Muscle layer of colon (tissue), 2 donors: ENCODE measurements around the gene RPL37.
"Not testable (repeated sequence)": the region's sequence is repeated elsewhere in the genome, so short reads cannot be mapped to it uniquely, and the experiment has no call there.

Experiments used
- H3K27ac ChIP-seq: one replicate; pipeline ENCODE4 v1.7.0; 2013; ENCODE audit warnings: low read depth, mild to moderate bottlenecking, low read length, moderate library complexity
- H3K27me3 ChIP-seq, 2 donors: one replicate each; pipeline ENCODE4 v1.7.0; 2013; ENCODE audit warnings: low read length in 2 of 2, mild to moderate bottlenecking in 2 of 2; ENCODE audit not compliant: insufficient read depth in 2 of 2, control insufficient read depth in 1 of 2
- H3K36me3 ChIP-seq: one replicate; pipeline ENCODE4 v1.7.0; 2013; ENCODE audit warnings: mild to moderate bottlenecking, low read length; ENCODE audit not compliant: insufficient read depth
- H3K4me1 ChIP-seq: one replicate; pipeline ENCODE4 v1.7.0; 2013; ENCODE audit warnings: mild to moderate bottlenecking, low read length; ENCODE audit not compliant: insufficient read depth
- H3K4me3 ChIP-seq, 2 donors: one replicate each; pipeline ENCODE4 v1.7.0; 2013; ENCODE audit warnings: low read length in 2 of 2, low read depth in 1 of 2, mild to moderate bottlenecking in 1 of 2, moderate library complexity in 1 of 2
- H3K9ac ChIP-seq: one replicate; pipeline ENCODE4 v1.7.0; 2013; ENCODE audit warnings: low read length
- H3K9me3 ChIP-seq: one replicate; pipeline ENCODE4 v1.7.0; 2013; ENCODE audit warnings: mild to moderate bottlenecking, low read length
- donor health status: abdominal sarcoma.
- donor health status: Adenocarcinoma of cecum.

Gene RPL37

DNA sequence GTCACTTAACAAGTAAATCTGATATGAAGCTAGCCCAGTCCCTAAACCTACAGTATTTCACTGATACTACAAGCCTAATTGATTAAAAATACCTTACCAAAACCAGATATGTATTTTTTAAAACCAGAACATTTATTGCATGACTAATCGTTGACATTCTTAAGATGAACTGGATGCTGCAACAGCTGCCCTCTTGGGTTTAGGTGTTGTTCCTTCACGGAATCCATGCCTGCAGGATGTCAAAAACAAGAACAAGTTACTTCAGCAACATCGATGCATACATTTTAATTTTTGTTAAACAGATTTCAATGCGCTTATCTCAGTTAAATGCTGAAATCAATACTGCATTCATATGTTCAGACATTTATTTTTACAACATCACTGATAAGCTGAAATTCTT is 2.7 kb downstream of the RPL37 start:
- Histone ChIP-seq H3K9me3 (no peaks in the 10 kb centered on the region), H3K27me3 (no peaks in the 10 kb centered on the region), H3K27ac (no peak overlapping the region), H3K36me3 (peaks cover 57% of the 10 kb centered on the region), H3K4me1 (peaks cover 26% of the 10 kb centered on the region), H3K9ac (peak overlapping the region; percentile 88), H3K4me3 (no peak overlapping the region)

DNA sequence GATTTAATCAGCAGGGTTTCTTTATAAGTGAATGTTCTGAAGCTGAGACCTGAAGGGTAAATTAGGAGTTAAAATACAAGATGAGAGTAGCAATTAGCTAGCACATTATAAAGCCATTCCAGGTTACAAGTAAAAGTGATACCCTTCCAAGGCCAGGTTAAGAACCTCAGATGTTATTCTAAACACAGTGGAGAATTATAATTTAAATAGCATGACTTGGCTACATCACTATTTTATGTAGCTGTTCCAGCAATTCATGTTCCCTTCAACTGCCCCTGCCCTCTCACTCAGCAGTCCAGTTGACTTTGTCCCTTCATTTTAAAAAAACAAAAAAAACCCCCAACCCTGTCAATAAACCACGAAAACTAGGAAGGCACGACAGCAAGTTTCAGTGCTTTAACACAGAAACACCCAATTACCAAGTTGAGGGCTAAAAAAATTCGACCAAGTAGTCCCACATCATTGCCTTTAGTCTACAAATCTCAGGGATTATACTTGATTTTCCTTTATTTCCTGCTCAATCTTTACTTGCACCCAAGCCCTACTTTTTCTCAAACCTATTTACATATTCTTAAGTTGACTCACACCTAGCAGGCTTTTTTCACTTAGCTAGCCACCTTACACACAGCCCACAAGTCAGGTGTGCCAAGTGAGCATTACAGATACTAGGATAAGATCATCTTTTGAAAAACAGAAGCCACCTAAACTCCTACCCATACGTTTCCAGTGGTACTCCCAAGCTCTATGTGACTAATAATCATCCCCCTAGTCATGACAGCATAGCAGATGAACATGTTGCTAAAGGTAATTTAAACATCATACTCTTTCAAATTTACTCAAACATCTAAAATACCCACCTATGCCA is 3.4 kb downstream of the RPL37 start:
- no peak overlapping the region for H3K4me3 ChIP-seq

DNA sequence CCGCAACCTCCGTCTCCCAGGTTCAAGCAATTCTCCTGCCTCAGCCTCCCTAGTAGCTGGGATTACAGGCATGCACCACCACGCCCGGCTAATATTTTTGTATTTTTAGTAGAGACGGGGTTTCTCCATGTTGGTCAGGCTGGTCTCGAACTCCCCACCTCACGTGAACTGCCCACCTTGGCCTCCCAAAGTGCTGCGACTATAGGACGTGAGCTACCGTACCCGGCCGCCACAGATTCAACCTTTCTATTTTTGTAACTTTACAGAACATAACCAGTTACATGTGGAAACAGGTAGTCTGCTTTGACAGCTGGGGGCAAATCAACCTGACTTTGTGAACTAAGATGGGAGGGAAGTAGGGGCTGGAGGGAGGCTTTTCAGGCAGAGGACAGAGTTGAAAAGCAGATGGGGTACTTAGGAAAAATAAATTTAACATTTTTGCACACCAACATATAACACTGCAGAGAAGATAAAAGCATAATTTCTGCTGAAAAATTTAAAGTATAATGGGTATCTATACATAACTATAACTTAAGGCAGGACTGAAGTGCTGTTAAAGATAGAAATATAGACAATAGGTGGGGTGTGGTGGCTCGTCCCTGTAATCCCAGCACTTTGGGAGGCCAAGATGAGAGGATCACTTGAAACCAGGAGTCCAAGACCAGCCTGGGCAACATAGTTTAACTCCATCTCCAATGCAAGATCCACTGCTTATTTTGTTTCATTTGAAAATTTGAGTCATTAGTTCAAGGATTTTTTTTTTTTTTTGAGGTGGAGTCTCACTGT is 5.1 kb downstream of the RPL37 start:
- Histone ChIP-seq H3K4me1 (peaks cover 17% of the 10 kb centered on the region), H3K9ac (no peak overlapping the region), H3K27ac (no peak overlapping the region), H3K9me3 (no peaks in the 10 kb centered on the region), H3K27me3 (no peaks in the 10 kb centered on the region), H3K4me3 (no peak overlapping the region), H3K36me3 (peaks cover 68% of the 10 kb centered on the region)

More for the DNA sequence above, 3.4 kb downstream of the RPL37 start:
- peaks cover 26% of the 10 kb centered on the region for H3K4me1 ChIP-seq
- H3K27ac ChIP-seq, result no peak overlapping the region
- no peak overlapping the region for H3K9ac ChIP-seq
- H3K36me3 ChIP-seq, result peaks cover 65% of the 10 kb centered on the region
- H3K9me3 ChIP-seq, result no peaks in the 10 kb centered on the region
- H3K27me3 ChIP-seq, result no peaks in the 10 kb centered on the region

DNA sequence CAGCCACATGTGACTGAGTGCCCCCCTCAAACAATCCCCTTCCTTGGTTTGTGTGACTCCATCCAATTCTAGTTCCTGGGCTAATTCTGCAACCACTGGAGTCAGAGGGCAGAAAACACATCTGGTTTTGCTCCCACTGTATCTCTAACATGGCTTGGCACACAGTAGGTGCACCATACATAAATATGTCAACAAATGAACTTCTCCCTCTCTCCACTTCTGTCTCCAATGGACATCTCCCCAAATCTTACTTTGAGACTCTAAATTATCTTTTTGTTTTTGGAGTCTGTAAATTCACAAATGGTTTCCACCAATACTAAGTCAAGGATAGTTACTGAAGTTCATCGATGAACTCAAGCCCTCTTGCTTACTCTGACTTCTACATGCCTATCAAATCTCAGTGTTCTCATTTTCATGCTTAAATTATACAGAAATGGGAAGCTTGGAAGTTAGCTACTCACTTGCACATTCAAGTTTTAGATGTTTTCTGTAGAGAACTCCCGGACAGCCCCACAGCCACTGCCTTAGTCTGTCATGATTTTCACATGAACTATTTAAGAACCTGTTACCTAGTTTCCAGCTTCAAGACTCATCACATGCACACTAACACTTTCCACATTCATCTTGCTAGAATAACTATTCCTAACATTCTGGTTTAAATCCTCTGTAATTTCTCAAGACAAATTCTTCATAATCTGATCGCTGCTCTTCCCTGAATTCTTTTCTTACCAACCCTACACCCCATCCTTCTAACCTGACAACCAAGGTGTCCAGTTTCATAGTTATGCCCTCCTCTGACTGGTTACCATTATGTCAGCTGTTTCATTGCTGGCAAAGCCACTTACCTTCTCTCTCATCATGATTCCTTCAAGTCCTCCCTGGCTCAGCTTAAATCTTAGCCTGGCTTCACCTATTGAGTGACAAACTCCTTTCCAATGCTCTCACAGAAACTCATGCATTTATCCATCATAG is 6.0 kb downstream of the RPL37 start:
- no peaks in the 10 kb centered on the region for H3K9me3 ChIP-seq
- peaks cover 68% of the 10 kb centered on the region for H3K36me3 ChIP-seq
- H3K9ac ChIP-seq, result no peak overlapping the region
- no peaks in the 10 kb centered on the region for H3K27me3 ChIP-seq
- H3K4me1 ChIP-seq, result peaks cover 12% of the 10 kb centered on the region
- no peak overlapping the region for H3K4me3 ChIP-seq
- H3K27ac ChIP-seq, result no peak overlapping the region

DNA sequence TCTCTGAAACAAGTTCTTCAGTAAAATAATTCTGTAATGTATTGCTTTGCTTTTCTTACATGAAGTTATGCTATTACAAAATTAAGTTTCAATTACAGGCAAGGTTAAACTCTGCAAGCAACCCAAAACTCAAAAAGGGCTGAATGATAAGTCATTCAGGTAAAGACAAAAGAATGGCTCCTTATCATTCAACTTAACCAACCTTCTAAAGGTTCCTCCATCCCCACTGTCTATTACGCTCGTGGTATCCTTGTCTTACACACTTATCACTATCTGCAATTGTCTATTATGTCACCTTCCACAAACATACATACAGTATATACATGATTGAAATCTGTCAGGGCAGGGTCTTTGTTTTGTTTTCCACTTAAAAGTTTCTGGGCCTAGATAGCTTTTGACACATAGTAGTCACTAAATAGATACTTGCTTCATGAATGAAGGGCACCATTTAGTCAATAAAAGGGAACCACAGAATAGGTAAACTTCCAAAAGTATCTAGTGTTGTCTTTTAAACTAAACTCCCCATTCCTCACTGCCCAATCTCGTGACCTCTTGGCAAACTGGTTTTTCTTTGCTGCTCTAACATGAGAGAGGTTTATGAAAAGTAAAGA is 6.9 kb downstream of the RPL37 start:
- Histone ChIP-seq H3K27ac (no peak overlapping the region), H3K4me1 (peaks cover 4% of the 10 kb centered on the region), H3K27me3 (no peaks in the 10 kb centered on the region), H3K9ac (no peak overlapping the region), H3K36me3 (peaks cover 61% of the 10 kb centered on the region), H3K4me3 (no peak overlapping the region), H3K9me3 (no peaks in the 10 kb centered on the region)

DNA sequence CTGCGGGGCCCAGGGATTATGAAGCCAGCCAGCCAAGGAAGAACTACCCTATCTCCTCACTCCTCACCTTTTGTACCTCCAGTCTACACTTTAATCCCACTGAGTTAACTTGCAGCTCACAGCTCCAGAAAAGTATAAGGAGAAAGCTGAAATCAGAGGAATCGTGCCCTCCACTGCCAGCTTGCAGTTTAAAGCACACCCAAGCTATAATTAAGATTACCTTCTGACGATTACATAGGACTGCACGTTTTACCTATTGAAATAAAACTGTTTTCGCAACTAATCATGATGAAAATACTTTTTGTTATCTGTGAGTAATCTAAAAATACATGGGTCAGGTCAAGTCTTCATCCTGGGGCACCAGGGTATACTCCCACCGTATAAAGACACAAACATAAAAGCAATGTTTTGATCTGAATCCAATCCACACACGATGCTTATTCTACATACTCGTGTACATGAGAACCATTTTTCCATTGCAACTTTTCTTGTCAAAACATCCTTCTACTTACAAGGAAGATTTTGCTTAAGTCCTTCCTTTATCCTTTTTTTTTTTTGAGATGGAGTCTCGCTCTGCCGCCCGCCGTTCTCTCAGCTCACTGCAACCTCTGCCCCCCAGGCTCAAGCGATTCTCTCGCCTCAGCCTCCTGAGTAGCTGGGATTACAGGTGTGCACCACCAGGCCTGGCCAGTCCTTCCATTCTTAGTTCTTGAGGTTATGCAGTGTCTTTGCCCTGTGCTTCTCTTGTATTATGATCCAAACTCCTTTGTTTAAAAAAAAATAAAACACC is 7.6 kb downstream of the RPL37 start:
- Histone ChIP-seq H3K4me1 (no peaks in the 10 kb centered on the region), H3K36me3 (peaks cover 53% of the 10 kb centered on the region), H3K4me3 (no peak overlapping the region), H3K27me3 (no peaks in the 10 kb centered on the region), H3K9me3 (no peaks in the 10 kb centered on the region), H3K27ac (no peak overlapping the region), H3K9ac (no peak overlapping the region)

DNA sequence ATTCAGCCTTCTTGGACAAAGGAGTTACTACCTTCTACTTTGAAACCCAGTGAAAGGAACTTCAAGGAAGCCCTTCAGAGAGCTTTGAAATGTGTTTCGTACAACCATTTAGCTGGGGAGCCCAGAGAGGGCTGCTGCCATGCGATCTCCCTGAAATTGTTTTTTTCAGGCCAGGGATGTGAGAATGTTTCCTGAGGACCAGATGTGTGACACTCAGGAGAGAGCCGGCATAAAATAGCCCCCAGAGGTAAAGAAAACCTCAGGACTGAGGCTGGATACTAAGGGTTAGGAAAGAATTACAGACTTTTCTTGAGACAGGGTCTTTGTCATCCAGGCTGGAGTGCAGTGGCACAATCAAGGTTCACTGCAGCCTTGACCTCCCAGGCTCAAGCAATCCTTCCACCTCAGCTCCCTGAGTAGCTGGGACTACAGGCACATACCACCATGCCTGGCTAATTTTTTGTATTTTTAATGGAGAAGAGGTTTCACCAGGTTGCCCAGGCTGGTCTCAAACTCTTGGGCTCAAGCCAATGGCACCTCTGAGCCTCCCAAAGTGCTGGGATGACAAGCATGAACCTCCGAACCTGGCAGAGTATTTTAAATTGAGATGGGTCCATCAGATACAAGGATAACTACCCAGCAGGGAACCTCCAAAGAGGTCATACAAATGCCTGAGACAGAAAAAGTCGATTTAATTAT is 8.4 kb downstream of the RPL37 start:
- no peak overlapping the region for H3K27ac ChIP-seq
- no peak overlapping the region for H3K9ac ChIP-seq
- H3K36me3 ChIP-seq, result peaks cover 46% of the 10 kb centered on the region
- H3K4me1 ChIP-seq, result no peaks in the 10 kb centered on the region
- no peaks in the 10 kb centered on the region for H3K27me3 ChIP-seq
- no peak overlapping the region for H3K4me3 ChIP-seq
- H3K9me3 ChIP-seq, result no peaks in the 10 kb centered on the region

DNA sequence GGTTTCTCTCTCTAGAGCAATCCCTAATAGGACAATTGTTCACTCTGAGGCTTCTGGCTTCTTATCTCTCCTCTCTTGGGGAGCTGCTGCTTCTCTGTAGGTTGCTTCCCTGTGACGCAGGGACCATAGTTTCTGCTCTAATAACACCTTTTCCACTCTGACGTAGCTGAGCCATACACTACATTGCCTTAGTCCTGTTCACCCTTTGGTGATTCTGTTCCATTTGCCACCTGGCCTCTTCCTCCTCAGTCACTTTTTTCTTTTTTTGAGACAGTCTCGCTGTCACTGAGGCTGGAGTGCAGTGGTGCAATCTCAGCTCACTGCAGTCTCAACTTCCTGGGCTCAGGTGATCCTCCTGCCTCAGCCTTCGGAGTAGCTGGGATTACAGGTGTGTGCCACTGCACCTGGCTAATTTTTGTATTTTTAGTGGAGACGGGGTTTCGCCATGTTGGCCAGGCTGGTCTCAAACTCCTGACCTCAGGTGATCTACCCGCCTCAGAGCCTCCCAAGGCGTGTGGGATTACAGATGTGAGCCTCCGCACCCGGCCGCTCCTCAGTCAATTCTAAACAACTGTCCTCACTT is 9.5 kb downstream of the RPL37 start:
- peaks cover 35% of the 10 kb centered on the region for H3K36me3 ChIP-seq
- not testable (repeated sequence) for H3K9me3 ChIP-seq, H3K4me3 ChIP-seq, H3K27ac ChIP-seq, H3K4me1 ChIP-seq, H3K27me3 ChIP-seq, H3K9ac ChIP-seq

DNA sequence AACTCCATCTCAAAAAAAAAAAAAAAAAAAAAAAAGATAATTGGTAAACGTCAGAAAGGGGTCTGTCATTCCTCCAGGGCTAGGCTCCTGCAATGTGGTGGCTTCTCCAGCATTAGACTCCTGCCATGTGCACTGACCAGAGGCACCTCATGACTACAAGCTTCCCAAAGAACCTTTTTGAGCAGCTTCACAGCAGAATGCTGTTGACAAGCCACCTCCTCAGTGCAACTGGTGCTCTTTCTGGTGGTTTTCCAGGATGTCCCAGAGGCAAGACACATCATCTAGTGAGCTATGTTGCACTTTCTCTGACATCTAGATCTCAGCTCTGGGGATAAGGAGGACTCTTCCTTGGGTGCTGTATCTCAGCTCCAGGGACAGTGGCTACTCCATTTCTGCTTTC is 11.6 kb downstream of the RPL37 start:
- H3K36me3 ChIP-seq, result peaks cover 22% of the 10 kb centered on the region
- H3K9ac ChIP-seq, result no peak overlapping the region

More for the DNA sequence above, 11.6 kb downstream of the RPL37 start:
- no peaks in the 10 kb centered on the region for H3K9me3 ChIP-seq
- H3K27ac ChIP-seq, result no peak overlapping the region
- H3K27me3 ChIP-seq, result no peaks in the 10 kb centered on the region
- H3K4me3 ChIP-seq, result no peak overlapping the region
- no peaks in the 10 kb centered on the region for H3K4me1 ChIP-seq
